Measurements from ENCODE around the gene COL6A2. TPM values are rescaled to one million over a fixed set of nuclear protein-coding genes. Genes with fewer than 3 reads are reported as not detected.

The COL6A2 gene
- polyA plus RNA-seq, 1 of the 3 experiments (the other 2 are of a cell fraction), result 108 TPM

DNA sequence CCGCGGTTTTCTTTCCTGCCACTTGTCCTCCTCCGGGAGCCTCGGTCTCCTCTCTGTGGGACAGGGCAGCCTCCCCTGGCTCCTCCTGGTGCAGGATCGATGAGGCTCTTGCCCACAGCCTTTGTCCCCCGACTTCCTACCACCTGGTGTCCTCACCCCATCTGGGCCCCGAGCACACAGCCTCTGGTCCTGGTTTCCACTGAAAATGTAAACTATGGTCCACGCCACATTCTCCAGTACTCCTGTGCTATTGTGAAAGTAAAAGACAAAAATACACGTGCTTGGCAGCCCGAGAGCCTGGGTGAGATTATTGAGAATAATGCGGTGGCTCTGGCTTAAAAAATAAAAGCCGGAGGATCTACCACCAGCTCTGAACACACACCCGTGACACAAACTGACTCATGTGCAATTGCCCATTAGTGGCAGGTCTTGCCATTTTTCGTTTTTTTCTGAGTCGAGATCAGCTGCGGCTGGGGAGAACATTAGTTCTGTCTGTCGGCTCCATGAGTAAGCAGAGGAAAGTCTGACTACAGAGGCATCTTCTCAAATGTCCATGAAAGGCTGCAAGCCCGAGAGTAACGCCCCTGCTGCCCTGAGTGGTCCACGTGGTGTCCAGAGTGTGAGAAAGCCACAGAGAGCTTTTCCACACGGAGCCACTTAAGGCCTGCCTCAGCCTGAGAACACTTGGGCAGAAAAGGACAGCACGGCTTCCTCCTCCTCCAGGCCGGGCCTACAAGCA is 5.7 kb upstream of the COL6A2 start:
- Histone ChIP-seq H3K27me3 (ENCODE audit: insufficient read depth) (no peaks in the 10 kb centered on the region), H3K9me2 (no peaks in the 10 kb centered on the region), H3K79me2 (ENCODE audit: insufficient read depth) (no peaks in the 10 kb centered on the region), H3K27ac (ENCODE audit: low read depth in 2 of 2, low read length in 1 of 2) (peak overlapping the region in 1 of 2 experiments; percentile 72; a peak in 2 of 4 replicates), H3K4me1 (ENCODE audit: control insufficient read depth in 1 of 2, insufficient read depth in 2 of 2, low read depth in 1 of 2, low read length in 1 of 2) (peaks cover 0 to 1% of the 10 kb centered on the region in 2 experiments; a peak in 1 of 4 replicates), H3K9ac (no peak overlapping the region), H3K36me3 (replicated peaks in 1 of 2; ENCODE audit: control insufficient read depth in 1 of 2, insufficient read depth in 2 of 2, low read length in 1 of 2) (no peaks in the 10 kb centered on the region), H4K20me1 (ENCODE audit: insufficient read depth) (no peaks in the 10 kb centered on the region), H2AFZ (ENCODE audit: low read depth) (no peak overlapping the region), H3F3A (replicated peaks; ENCODE audit: insufficient read depth) (peaks cover 6% of the 10 kb centered on the region), H3K4me2 (peak overlapping the region; percentile 52; the same call in 1 of the 2 replicates), H3K4me3 (ENCODE audit: low read depth in 2 of 2, low read length in 1 of 2) (no peak overlapping the region), H3K9me3 (no peaks in the 10 kb centered on the region; the same call in 1 of the 2 replicates)
- TF ChIP-seq, protein P1, sequence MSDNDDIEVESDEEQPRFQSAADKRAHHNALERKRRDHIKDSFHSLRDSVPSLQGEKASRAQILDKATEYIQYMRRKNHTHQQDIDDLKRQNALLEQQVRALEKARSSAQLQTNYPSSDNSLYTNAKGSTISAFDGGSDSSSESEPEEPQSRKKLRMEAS (IDR thresholded peaks at IDR 0.05; ENCODE audit: low read depth), result peak; percentile 71
- no peak for TF ChIP-seq SIN3A (IDR thresholded peaks at IDR 0.05; ENCODE audit: borderline replicate concordance, low read depth, low read length)
- POLR2A ChIA-PET, result no interaction called here
- no peak for DNase-seq
- CTCF ChIA-PET, result interaction anchor here (1.1 kb wide), 1 partner anchor 9 kb away, joined by 4 read pairs; no protein-coding TSS in a partner anchor
- 63% methylated on average over 23 of the region's 23 CpGs for WGBS (ENCODE audit: low lambda C conversion rate)

DNA sequence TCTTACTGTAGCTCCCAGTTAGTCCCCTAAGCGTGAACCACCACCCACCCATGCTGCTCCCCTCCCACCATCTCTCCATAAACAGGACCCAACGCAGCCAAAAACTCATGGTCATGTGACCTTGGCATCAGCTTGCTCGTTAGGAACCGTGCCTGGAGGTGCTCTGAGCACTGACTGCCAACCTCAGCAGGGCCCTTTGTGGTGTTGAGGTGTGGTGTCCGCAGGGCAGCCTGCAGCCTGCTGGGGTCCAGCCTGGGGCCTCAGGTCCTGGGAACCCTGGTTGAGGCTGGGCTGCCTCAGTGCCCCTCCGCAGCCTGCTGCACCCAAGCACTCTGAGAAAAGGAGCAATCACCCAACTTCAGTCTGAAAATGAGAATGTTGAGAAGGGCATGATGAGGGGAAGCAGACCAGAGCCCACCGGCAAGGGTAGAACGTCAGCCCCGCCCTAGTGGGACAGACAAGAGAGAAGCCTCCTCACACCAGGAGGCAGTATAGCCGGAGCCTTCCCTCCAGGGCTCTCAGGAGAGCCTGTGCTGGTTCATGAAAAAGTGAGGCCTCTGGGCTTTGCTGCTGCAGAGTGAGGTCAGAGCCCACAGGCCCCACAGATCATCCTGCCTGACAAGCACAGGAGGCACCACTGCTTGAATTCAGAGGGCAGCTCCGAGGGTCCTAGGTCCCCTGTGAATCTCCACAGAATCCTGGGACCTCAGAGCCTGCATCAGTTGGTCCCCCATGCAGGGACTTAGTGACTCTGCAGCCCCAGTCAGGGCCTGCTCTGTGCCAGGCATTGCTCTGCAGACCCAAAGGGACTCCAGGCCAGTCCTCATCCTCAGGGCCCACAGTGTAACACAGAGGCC is 4.9 kb upstream of the COL6A2 start:
- Histone ChIP-seq H3K9ac (no peak overlapping the region), H4K20me1 (ENCODE audit: insufficient read depth) (no peaks in the 10 kb centered on the region), H3K4me1 (ENCODE audit: control insufficient read depth in 1 of 2, insufficient read depth in 2 of 2, low read depth in 1 of 2, low read length in 1 of 2) (peaks cover 0 to 3% of the 10 kb centered on the region in 2 experiments; a peak in 1 of 4 replicates), H3F3A (replicated peaks; ENCODE audit: insufficient read depth) (peaks cover 6% of the 10 kb centered on the region), H3K27ac (ENCODE audit: low read depth in 2 of 2, low read length in 1 of 2) (peak overlapping the region in 1 of 2 experiments; percentile 72; a peak in 2 of 4 replicates), H3K27me3 (ENCODE audit: insufficient read depth) (no peaks in the 10 kb centered on the region), H3K79me2 (ENCODE audit: insufficient read depth) (no peaks in the 10 kb centered on the region), H3K36me3 (replicated peaks in 1 of 2; ENCODE audit: control insufficient read depth in 1 of 2, insufficient read depth in 2 of 2, low read length in 1 of 2) (no peaks in the 10 kb centered on the region), H3K9me3 (no peaks in the 10 kb centered on the region; the same call in 1 of the 2 replicates), H3K9me2 (no peaks in the 10 kb centered on the region), H3K4me2 (no peak overlapping the region), H2AFZ (ENCODE audit: low read depth) (no peak overlapping the region), H3K4me3 (ENCODE audit: low read depth in 2 of 2, low read length in 1 of 2) (no peak overlapping the region)
- 80% methylated on average over 7 of the region's 11 CpGs for WGBS (ENCODE audit: low lambda C conversion rate)
- no peak for DNase-seq
- ChIA-PET POLR2A (no interaction called here), CTCF (interaction anchor here (1.1 kb wide), 1 partner anchor 10 kb away, joined by 4 read pairs; no protein-coding TSS in a partner anchor)
- TF ChIP-seq, protein P2, sequence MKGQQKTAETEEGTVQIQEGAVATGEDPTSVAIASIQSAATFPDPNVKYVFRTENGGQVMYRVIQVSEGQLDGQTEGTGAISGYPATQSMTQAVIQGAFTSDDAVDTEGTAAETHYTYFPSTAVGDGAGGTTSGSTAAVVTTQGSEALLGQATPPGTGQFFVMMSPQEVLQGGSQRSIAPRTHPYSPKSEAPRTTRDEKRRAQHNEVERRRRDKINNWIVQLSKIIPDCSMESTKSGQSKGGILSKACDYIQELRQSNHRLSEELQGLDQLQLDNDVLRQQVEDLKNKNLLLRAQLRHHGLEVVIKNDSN (IDR thresholded peaks at IDR 0.05; ENCODE audit: borderline replicate concordance, low read depth), result peak; percentile 19; the same call in 1 of the 2 replicates
- no peak for TF ChIP-seq SIN3A (IDR thresholded peaks at IDR 0.05; ENCODE audit: borderline replicate concordance, low read depth, low read length)

DNA sequence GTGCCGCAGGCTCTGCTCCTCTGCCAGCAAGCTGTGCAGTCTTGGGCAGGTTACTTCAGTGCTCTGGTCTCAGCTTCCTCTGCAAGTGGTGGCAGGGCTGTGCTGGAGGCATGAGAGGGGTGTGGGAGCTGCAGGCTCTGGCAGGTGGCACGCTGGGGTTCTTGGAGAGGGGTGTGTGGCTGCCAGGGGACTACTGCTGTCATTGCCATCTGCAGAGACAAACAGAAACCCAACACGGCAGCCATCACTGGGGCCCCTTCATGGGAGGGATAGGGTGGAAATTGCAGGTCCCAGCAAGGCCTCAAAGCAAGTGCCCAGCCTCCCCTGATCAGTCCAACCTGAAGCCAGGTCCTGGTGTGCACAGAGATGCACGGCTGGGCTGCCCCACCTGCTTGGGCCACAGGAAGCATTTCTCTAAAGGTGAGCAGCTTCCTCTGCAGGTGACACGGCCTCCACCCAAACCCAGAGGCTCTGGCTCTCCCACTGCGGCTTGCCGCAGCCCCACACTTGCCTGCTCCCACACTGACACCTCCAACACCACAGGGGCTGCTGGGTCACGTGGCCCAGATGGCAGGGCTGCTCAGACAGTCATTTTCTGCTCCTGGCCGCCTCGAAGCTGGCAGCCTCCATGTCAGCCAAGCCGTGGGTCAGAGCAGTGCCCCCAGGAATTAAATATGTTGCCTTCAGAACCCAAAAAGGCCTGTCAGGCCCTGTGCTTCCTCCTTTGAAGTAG is 4.1 kb upstream of the COL6A2 start:
- no peak for DNase-seq
- no peaks in the 10 kb centered on the region for H3K36me3 ChIP-seq (replicated peaks in 1 of 2; ENCODE audit: control insufficient read depth in 1 of 2, insufficient read depth in 2 of 2, low read length in 1 of 2)
- H3K4me2 ChIP-seq, result no peak overlapping the region
- H3K27ac ChIP-seq (ENCODE audit: low read depth in 2 of 2, low read length in 1 of 2), result no peak overlapping the region
- no peak overlapping the region for H3K9ac ChIP-seq
- peaks cover 6% of the 10 kb centered on the region for H3F3A ChIP-seq (replicated peaks; ENCODE audit: insufficient read depth)
- H3K4me3 ChIP-seq (ENCODE audit: low read depth in 2 of 2, low read length in 1 of 2), result no peak overlapping the region
- ChIA-PET POLR2A (no interaction called here), CTCF (no interaction called here)
- H3K9me3 ChIP-seq, result no peaks in the 10 kb centered on the region; the same call in 1 of the 2 replicates
- 80% methylated on average over 4 of the region's 11 CpGs for WGBS (ENCODE audit: low lambda C conversion rate)
- peaks cover 3% of the 10 kb centered on the region; the same call in 1 of the 2 replicates for H3K79me2 ChIP-seq (ENCODE audit: insufficient read depth)
- TF ChIP-seq SMC3 (IDR thresholded peaks at IDR 0.05; ENCODE audit: low read depth, low read length), result no peak
- no peak for TF ChIP-seq EZH2phosphoT487 (IDR thresholded peaks at IDR 0.05; ENCODE audit: borderline replicate concordance, low read depth)
- TF ChIP-seq ELF1 (IDR thresholded peaks at IDR 0.05), result no peak
- TF ChIP-seq, protein P3, sequence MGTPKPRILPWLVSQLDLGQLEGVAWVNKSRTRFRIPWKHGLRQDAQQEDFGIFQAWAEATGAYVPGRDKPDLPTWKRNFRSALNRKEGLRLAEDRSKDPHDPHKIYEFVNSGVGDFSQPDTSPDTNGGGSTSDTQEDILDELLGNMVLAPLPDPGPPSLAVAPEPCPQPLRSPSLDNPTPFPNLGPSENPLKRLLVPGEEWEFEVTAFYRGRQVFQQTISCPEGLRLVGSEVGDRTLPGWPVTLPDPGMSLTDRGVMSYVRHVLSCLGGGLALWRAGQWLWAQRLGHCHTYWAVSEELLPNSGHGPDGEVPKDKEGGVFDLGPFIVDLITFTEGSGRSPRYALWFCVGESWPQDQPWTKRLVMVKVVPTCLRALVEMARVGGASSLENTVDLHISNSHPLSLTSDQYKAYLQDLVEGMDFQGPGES (IDR thresholded peaks at IDR 0.05; ENCODE audit: low read depth, low read length), result no peak
- no peak for TF ChIP-seq YY1 (IDR thresholded peaks at IDR 0.05; ENCODE audit: low read depth)
- TF ChIP-seq, protein P2 (IDR thresholded peaks at IDR 0.05; ENCODE audit: borderline replicate concordance, low read depth), result no peak
- no peaks in the 10 kb centered on the region for H3K27me3 ChIP-seq (ENCODE audit: insufficient read depth)
- no peaks in the 10 kb centered on the region for H4K20me1 ChIP-seq (ENCODE audit: insufficient read depth)
- H3K4me1 ChIP-seq (ENCODE audit: control insufficient read depth in 1 of 2, insufficient read depth in 2 of 2, low read depth in 1 of 2, low read length in 1 of 2), result peaks cover 0 to 3% of the 10 kb centered on the region in 2 experiments; a peak in 1 of 4 replicates
- no peak overlapping the region for H2AFZ ChIP-seq (ENCODE audit: low read depth)
- no peaks in the 10 kb centered on the region for H3K9me2 ChIP-seq

Measured in SK-N-SH (cell line).